H9 (cell line): ENCODE data around the gene DENND4B. TPM values are rescaled to one million over a fixed set of nuclear protein-coding genes. Genes with fewer than 3 reads are reported as not detected.

Experiments used
- DNase-seq: peaks from one replicate; pipeline ENCODE4 v3.0.0-alpha.2; 2017
- H2AFZ ChIP-seq: one replicate; pipeline ENCODE4 v1.6.1; 2013; ENCODE audit warnings: mild to moderate bottlenecking, low read length, control low read depth, moderate library complexity
- H2AK5ac ChIP-seq: 2 replicates; pipeline ENCODE4 v1.6.1; 2013; ENCODE audit warnings: low read length, control low read depth, mixed read lengths; ENCODE audit not compliant: insufficient read length
- H2BK120ac ChIP-seq: one replicate; pipeline ENCODE4 v1.6.1; 2013; ENCODE audit warnings: low read depth, mild to moderate bottlenecking, low read length, control low read depth, inconsistent platforms; ENCODE audit not compliant: poor library complexity, severe bottlenecking
- H2BK12ac ChIP-seq: 2 replicates; pipeline ENCODE4 v1.6.1; 2013; ENCODE audit warnings: low read length, control low read depth, mixed read lengths, low read depth; ENCODE audit not compliant: insufficient read length
- H2BK15ac ChIP-seq: 2 replicates; pipeline ENCODE4 v1.6.1; 2013; ENCODE audit warnings: low read depth, low read length, control low read depth
- H2BK20ac ChIP-seq: one replicate; pipeline ENCODE4 v1.6.1; 2013; ENCODE audit warnings: low read depth, mild to moderate bottlenecking, low read length, control low read depth, inconsistent platforms; ENCODE audit not compliant: poor library complexity, severe bottlenecking
- H2BK5ac ChIP-seq: 2 replicates; pipeline ENCODE4 v1.6.1; 2013; ENCODE audit warnings: low read length, control low read depth, mixed read lengths; ENCODE audit not compliant: insufficient read length
- H3K14ac ChIP-seq: 2 replicates; pipeline ENCODE4 v1.6.1; 2013; ENCODE audit warnings: low read length, control low read depth; ENCODE audit not compliant: insufficient read depth
- H3K18ac ChIP-seq: 2 replicates; pipeline ENCODE4 v1.6.1; 2013; ENCODE audit warnings: low read depth, mild to moderate bottlenecking, mixed read lengths, low read length, control low read depth; ENCODE audit not compliant: insufficient read length
- H3K23ac ChIP-seq: 2 replicates; pipeline ENCODE4 v1.6.1; 2013; ENCODE audit warnings: low read length, control low read depth, mixed read lengths, low read depth; ENCODE audit not compliant: insufficient read length
- H3K23me2 ChIP-seq: 2 replicates; pipeline ENCODE4 v1.6.1; 2013; ENCODE audit warnings: low read depth, mild to moderate bottlenecking, mixed read lengths, low read length, control low read depth; ENCODE audit not compliant: insufficient read length, poor library complexity, severe bottlenecking
- H3K27ac ChIP-seq: 2 replicates; pipeline ENCODE4 v1.5.1; 2013; ENCODE audit warnings: low read length, control low read depth, mixed read lengths, low read depth; ENCODE audit not compliant: insufficient read length
- H3K27me3 ChIP-seq: 2 replicates; pipeline ENCODE4 v1.6.1; 2013; ENCODE audit warnings: low read length, control low read depth, inconsistent platforms; ENCODE audit not compliant: insufficient read depth
- H3K4ac ChIP-seq: 2 replicates; pipeline ENCODE4 v1.6.1; 2013; ENCODE audit warnings: low read depth, mild to moderate bottlenecking, control low read depth, inconsistent platforms, low read length, moderate library complexity
- H3K4me1 ChIP-seq: 2 replicates; pipeline ENCODE4 v1.6.1; 2013; ENCODE audit warnings: low read length, control low read depth, inconsistent platforms; ENCODE audit not compliant: insufficient read depth
- H3K4me2 ChIP-seq: 2 replicates; pipeline ENCODE4 v1.6.1; 2013; ENCODE audit warnings: low read length, control low read depth, mixed read lengths; ENCODE audit not compliant: insufficient read length, insufficient read depth
- H3K56ac ChIP-seq: 2 replicates; pipeline ENCODE4 v1.6.1; 2013; ENCODE audit warnings: low read depth, mild to moderate bottlenecking, mixed read lengths, low read length, control low read depth; ENCODE audit not compliant: insufficient read length
- H3K79me1 ChIP-seq: 2 replicates; pipeline ENCODE4 v1.6.1; 2013; ENCODE audit warnings: low read depth, mild to moderate bottlenecking, moderate library complexity, low read length, control low read depth, inconsistent platforms; ENCODE audit not compliant: insufficient read depth, poor library complexity, severe bottlenecking
- H3K79me2 ChIP-seq: 2 replicates; pipeline ENCODE4 v1.6.1; 2013; ENCODE audit warnings: low read length, control low read depth, inconsistent platforms; ENCODE audit not compliant: insufficient read depth
- H3K9ac ChIP-seq: 2 replicates; pipeline ENCODE4 v1.6.1; 2013; ENCODE audit warnings: low read length, control low read depth, mixed read lengths; ENCODE audit not compliant: insufficient read length; ENCODE audit errors: extremely low read depth
- H3K9me3 ChIP-seq: one replicate; pipeline ENCODE4 v1.6.1; 2013; ENCODE audit warnings: low read depth, low read length, inconsistent platforms; ENCODE audit not compliant: control insufficient read depth
- H3T11ph ChIP-seq: one replicate; pipeline ENCODE4 v1.6.1; 2013; ENCODE audit warnings: mild to moderate bottlenecking, low read length, control low read depth, inconsistent platforms
- H4K20me1 ChIP-seq: one replicate; pipeline ENCODE4 v1.6.1; 2013; ENCODE audit not compliant: control insufficient read depth, insufficient read length, insufficient read depth
- H4K5ac ChIP-seq: 2 replicates; pipeline ENCODE4 v1.6.1; 2013; ENCODE audit warnings: low read depth, mild to moderate bottlenecking, mixed read lengths, low read length, control low read depth; ENCODE audit not compliant: insufficient read length
- H4K8ac ChIP-seq: replicated peaks from 2 replicates; pipeline ENCODE4 v1.6.1; 2013; ENCODE audit warnings: low read length, control low read depth, mixed read lengths, low read depth; ENCODE audit not compliant: insufficient read length
- H4K91ac ChIP-seq: 2 replicates; pipeline ENCODE4 v1.6.1; 2013; ENCODE audit warnings: low read depth, mild to moderate bottlenecking, moderate library complexity, mixed read lengths, low read length, control low read depth; ENCODE audit not compliant: insufficient read length
- H3K27ac Mint-ChIP-seq, 3 experiments: 2 replicates in 2 of 3; 3 replicates in 1 of 3; pipeline ENCODE4 v1.8.0; 2020 to 2021; ENCODE audit warnings: mixed read lengths in 3 of 3, mild to moderate bottlenecking in 1 of 3, moderate library complexity in 1 of 3
- H3K27me3 Mint-ChIP-seq: 2 replicates; pipeline ENCODE4 v1.8.0; 2021; ENCODE audit warnings: low read depth, mild to moderate bottlenecking, moderate library complexity, mixed read lengths
- H3K36me3 Mint-ChIP-seq, 3 experiments: 2 replicates in 2 of 3; 3 replicates in 1 of 3; pipeline ENCODE4 v1.8.0; 2020 to 2021; ENCODE audit warnings: low read depth in 3 of 3, mixed read lengths in 3 of 3; ENCODE audit not compliant: insufficient read depth in 1 of 3
- H3K4me1 Mint-ChIP-seq, 2 experiments: 2 replicates each; pipeline ENCODE4 v1.8.0; 2020; ENCODE audit warnings: mixed read lengths in 2 of 2
- H3K4me3 Mint-ChIP-seq, 2 experiments: 2 replicates in 1 of 2; 3 replicates in 1 of 2; pipeline ENCODE4 v1.8.0; 2020 to 2021; ENCODE audit warnings: mild to moderate bottlenecking in 2 of 2, mixed read lengths in 2 of 2, moderate library complexity in 1 of 2
- H3K9me3 Mint-ChIP-seq, 2 experiments: 2 replicates in 1 of 2; 3 replicates in 1 of 2; pipeline ENCODE4 v1.8.0; 2020; ENCODE audit warnings: mild to moderate bottlenecking in 2 of 2, mixed read lengths in 2 of 2, moderate library complexity in 1 of 2
- WGBS: extraction: QIAGEN DNeasy Blood & Tissue Kit; methylation state at CpG from one replicate; pipeline ENCODE4 v1.1.7; 2013; ENCODE audit warnings: missing lambda C conversion rate, low lambda C conversion rate, mixed read lengths; ENCODE audit not compliant: insufficient read length; ENCODE audit errors: extremely low coverage; 5-methylcytosine and 5-hydroxymethylcytosine counted together
- total RNA-seq: library from RNA; stranded (reverse); gene quantifications from 2 replicates; pipeline ENCODE4 v1.2.1, GENCODE V29; 2021
- TF ChIP-seq, protein P1 (sequence below): fragments of 200-600 bp; sonication (generic); conservative IDR thresholded peaks from 3 replicates; pipeline ENCODE4 v1.8.0; 2021; ENCODE audit warnings: antibody characterized with exemption, mild to moderate bottlenecking

DENND4B gene
- total RNA-seq, 1 experiment from 2014 or later: 84.6 TPM

DNA sequence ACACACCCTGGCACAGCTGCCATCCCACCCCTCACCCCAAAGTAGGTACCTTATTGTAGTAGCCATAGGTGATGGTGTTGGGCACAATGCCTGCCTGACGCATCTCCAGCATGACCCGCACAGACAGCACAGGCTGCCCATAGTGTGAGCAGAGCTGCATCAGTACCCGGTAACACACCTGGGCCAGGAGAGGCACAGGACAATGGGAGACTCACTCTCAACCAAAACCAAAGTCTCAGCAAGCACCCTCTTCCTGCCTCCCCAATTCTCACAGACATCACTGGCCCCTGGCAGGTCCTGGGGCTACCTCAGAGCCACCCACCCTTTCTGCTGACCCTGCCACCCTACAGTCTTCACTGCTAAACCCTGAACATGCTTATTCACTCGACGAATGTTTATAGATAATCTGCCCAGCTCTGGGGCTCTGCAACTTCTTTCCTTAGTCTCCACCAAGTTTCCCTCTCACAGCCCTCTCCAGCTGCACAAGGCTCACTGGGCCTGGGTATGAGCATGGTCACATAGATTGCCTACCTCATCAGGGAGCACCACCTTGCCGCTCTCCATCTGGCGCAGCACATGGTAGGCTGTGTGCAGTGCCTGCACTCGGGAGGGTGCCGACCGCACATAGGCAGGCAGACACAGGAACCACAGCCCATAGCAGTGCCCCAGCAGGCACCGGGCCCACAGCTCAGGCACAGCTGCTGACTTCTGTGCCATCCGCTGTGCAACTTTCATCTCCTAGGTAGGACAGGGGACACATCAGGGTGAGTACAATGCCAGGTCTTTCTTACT is 10.3 kb downstream of the DENND4B start:
- H2BK12ac ChIP-seq: no peak overlapping the region
- H3T11ph ChIP-seq: no peak overlapping the region
- H3K27ac Mint-ChIP-seq: no peak overlapping the region; a peak in 1 of 7 replicates
- no peak overlapping the region for H3K27ac ChIP-seq
- H3K36me3 Mint-ChIP-seq: peaks cover 50 to 87% (median 79%) of the 10 kb centered on the region in 3 experiments
- H3K4ac ChIP-seq: no peak overlapping the region
- no peak overlapping the region for H2BK20ac ChIP-seq
- no CpG with 5 or more reads among the region's 12 CpGs for WGBS
- peaks cover 3% of the 10 kb centered on the region for H4K20me1 ChIP-seq
- no peaks in the 10 kb centered on the region for H3K79me1 ChIP-seq
- no peak overlapping the region for H3K56ac ChIP-seq
- H2AFZ ChIP-seq: no peak overlapping the region
- no peak overlapping the region for H3K18ac ChIP-seq
- no peaks in the 10 kb centered on the region for H3K79me2 ChIP-seq
- no peaks in the 10 kb centered on the region for H3K27me3 Mint-ChIP-seq
- no peak overlapping the region for H4K5ac ChIP-seq
- no peaks in the 10 kb centered on the region for H3K9me3 ChIP-seq
- H3K9me3 Mint-ChIP-seq: no peaks in the 10 kb centered on the region
- no peaks in the 10 kb centered on the region for H3K23me2 ChIP-seq
- no peak overlapping the region for H2BK5ac ChIP-seq
- peak; percentile 8 for DNase-seq
- no peaks in the 10 kb centered on the region for H3K27me3 ChIP-seq
- no peak overlapping the region for H4K91ac ChIP-seq
- no peaks in the 10 kb centered on the region for H3K4me1 Mint-ChIP-seq
- no peak overlapping the region for H3K23ac ChIP-seq
- no peak overlapping the region for H3K9ac ChIP-seq
- TF ChIP-seq, protein P1, sequence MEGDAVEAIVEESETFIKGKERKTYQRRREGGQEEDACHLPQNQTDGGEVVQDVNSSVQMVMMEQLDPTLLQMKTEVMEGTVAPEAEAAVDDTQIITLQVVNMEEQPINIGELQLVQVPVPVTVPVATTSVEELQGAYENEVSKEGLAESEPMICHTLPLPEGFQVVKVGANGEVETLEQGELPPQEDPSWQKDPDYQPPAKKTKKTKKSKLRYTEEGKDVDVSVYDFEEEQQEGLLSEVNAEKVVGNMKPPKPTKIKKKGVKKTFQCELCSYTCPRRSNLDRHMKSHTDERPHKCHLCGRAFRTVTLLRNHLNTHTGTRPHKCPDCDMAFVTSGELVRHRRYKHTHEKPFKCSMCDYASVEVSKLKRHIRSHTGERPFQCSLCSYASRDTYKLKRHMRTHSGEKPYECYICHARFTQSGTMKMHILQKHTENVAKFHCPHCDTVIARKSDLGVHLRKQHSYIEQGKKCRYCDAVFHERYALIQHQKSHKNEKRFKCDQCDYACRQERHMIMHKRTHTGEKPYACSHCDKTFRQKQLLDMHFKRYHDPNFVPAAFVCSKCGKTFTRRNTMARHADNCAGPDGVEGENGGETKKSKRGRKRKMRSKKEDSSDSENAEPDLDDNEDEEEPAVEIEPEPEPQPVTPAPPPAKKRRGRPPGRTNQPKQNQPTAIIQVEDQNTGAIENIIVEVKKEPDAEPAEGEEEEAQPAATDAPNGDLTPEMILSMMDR: no peak
- no peak overlapping the region for H3K4me3 Mint-ChIP-seq
- H2AK5ac ChIP-seq: no peak overlapping the region
- no peak overlapping the region for H4K8ac ChIP-seq
- no peaks in the 10 kb centered on the region for H3K4me1 ChIP-seq
- H2BK15ac ChIP-seq: no peak overlapping the region
- H3K14ac ChIP-seq: no peak overlapping the region
- no peak overlapping the region for H3K4me2 ChIP-seq
- H2BK120ac ChIP-seq: no peak overlapping the region
